ENCODE data around the gene CTF1. TPM values are rescaled to one million over a fixed set of nuclear protein-coding genes. Genes with fewer than 3 reads are reported as not detected.
"Not testable (repeated sequence)": the region's sequence is repeated elsewhere in the genome, so short reads cannot be mapped to it uniquely, and the experiment has no call there.

Gene CTF1
- total RNA-seq, 1 donor from 2014 or later: 0.26 TPM

GRCh38 chr16:30858829-30859423, 37.5 kb upstream of the CTF1 start:
- Histone ChIP-seq H3K4me3 (ENCODE audit: low read depth, low read length) (no peak overlapping the region), H3K27me3 (ENCODE audit: control insufficient read depth, insufficient read depth, low read length) (no peaks in the 10 kb centered on the region), H3K36me3 (ENCODE audit: control insufficient read depth, insufficient read depth, low read length) (no peaks in the 10 kb centered on the region)
- no peak for FAIRE-seq
- TF ChIP-seq CTCF (IDR thresholded peaks at IDR 0.05; ENCODE audit: insufficient read depth, low read length, severe bottlenecking): no peak
- no peak for DNase-seq (ENCODE audit: low read depth)

- H3K27me3 ChIP-seq (ENCODE audit: control insufficient read depth, insufficient read depth, low read length); H3K36me3 ChIP-seq (ENCODE audit: control insufficient read depth, insufficient read depth, low read length); DNase-seq (ENCODE audit: low read depth); H3K4me3 ChIP-seq (ENCODE audit: low read depth, low read length); FAIRE-seq: not testable (repeated sequence)
Measured at GRCh38 chr16:30860729-30861128, 35.7 kb upstream of the CTF1 start.

- not testable (repeated sequence) for DNase-seq (ENCODE audit: low read depth); FAIRE-seq
Measured at GRCh38 chr16:30863178-30863577, 33.2 kb upstream of the CTF1 start.

GRCh38 chr16:30866031-30866430, 30.4 kb upstream of the CTF1 start:
- no peak for FAIRE-seq
- TF ChIP-seq CTCF (IDR thresholded peaks at IDR 0.05; ENCODE audit: insufficient read depth, low read length, severe bottlenecking): no peak

More at GRCh38 chr16:30863178-30863577, 33.2 kb upstream of the CTF1 start:
- H3K36me3 ChIP-seq (ENCODE audit: control insufficient read depth, insufficient read depth, low read length); H3K27me3 ChIP-seq (ENCODE audit: control insufficient read depth, insufficient read depth, low read length); H3K4me3 ChIP-seq (ENCODE audit: low read depth, low read length): not testable (repeated sequence)

GRCh38 chr16:30867747-30868146, 28.7 kb upstream of the CTF1 start:
- peaks cover 2% of the 10 kb centered on the region for H3K36me3 ChIP-seq (ENCODE audit: control insufficient read depth, insufficient read depth, low read length)
- no peak for FAIRE-seq
- H3K4me3 ChIP-seq (ENCODE audit: low read depth, low read length): no peak overlapping the region
- no peak for DNase-seq (ENCODE audit: low read depth)
- H3K27me3 ChIP-seq (ENCODE audit: control insufficient read depth, insufficient read depth, low read length): no peaks in the 10 kb centered on the region
- TF ChIP-seq CTCF (IDR thresholded peaks at IDR 0.05; ENCODE audit: insufficient read depth, low read length, severe bottlenecking): no peak

More at GRCh38 chr16:30866031-30866430, 30.4 kb upstream of the CTF1 start:
- DNase-seq (ENCODE audit: low read depth): no peak
- no peaks in the 10 kb centered on the region for H3K36me3 ChIP-seq (ENCODE audit: control insufficient read depth, insufficient read depth, low read length)
- H3K4me3 ChIP-seq (ENCODE audit: low read depth, low read length): no peak overlapping the region
- no peaks in the 10 kb centered on the region for H3K27me3 ChIP-seq (ENCODE audit: control insufficient read depth, insufficient read depth, low read length)

GRCh38 chr16:30870904-30871303, 25.5 kb upstream of the CTF1 start:
- no peaks in the 10 kb centered on the region for H3K27me3 ChIP-seq (ENCODE audit: control insufficient read depth, insufficient read depth, low read length)
- H3K36me3 ChIP-seq (ENCODE audit: control insufficient read depth, insufficient read depth, low read length): peaks cover 2% of the 10 kb centered on the region
- no peak overlapping the region for H3K4me3 ChIP-seq (ENCODE audit: low read depth, low read length)
- FAIRE-seq (no peak), DNase-seq (ENCODE audit: low read depth) (no peak)
- TF ChIP-seq CTCF (IDR thresholded peaks at IDR 0.05; ENCODE audit: insufficient read depth, low read length, severe bottlenecking): no peak

GRCh38 chr16:30874244-30874820, 22.1 kb upstream of the CTF1 start:
- TF ChIP-seq CTCF (IDR thresholded peaks at IDR 0.05; ENCODE audit: insufficient read depth, low read length, severe bottlenecking): no peak
- peaks cover 2% of the 10 kb centered on the region for H3K36me3 ChIP-seq (ENCODE audit: control insufficient read depth, insufficient read depth, low read length)
- H3K27me3 ChIP-seq (ENCODE audit: control insufficient read depth, insufficient read depth, low read length): no peaks in the 10 kb centered on the region
- DNase-seq (ENCODE audit: low read depth) (no peak), FAIRE-seq (no peak)
- peak overlapping the region; percentile 91 for H3K4me3 ChIP-seq (ENCODE audit: low read depth, low read length)

Data from bronchial epithelial cell (primary cell).